VCaP (cell line): ENCODE results near the gene PHKB.

Experiments
- H3K27ac ChIP-seq: fragments of 450-650 bp; 2 replicates; pipeline ENCODE4 v1.5.1; 2017
- TF ChIP-seq, protein P1 (sequence below): fragments of 450-650 bp; conservative IDR thresholded peaks from 2 replicates; pipeline ENCODE4 v1.5.1; 2017; ENCODE audit warnings: mild to moderate bottlenecking, moderate library complexity

PHKB gene

DNA sequence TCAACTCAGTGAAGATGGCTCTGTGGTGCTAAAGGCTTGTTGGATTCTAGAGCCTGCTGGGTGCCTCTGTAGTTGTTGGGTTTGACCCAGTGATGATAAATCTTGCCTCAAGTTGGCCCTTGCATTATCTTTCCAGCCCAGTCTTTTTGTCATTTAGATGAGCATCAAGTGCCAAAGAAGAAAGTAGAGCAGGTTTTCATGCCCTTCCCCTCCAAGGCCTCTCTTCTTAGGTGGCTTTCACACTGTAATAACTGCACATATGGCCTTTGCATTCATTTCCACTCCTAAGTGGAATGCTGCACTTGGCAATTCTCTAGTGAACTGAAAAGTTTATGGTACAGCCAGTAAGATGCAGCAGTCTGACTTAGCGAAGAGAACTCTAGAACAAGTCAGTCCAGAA lies 165.1 kb downstream of the PHKB start:
- TF ChIP-seq, protein P1, sequence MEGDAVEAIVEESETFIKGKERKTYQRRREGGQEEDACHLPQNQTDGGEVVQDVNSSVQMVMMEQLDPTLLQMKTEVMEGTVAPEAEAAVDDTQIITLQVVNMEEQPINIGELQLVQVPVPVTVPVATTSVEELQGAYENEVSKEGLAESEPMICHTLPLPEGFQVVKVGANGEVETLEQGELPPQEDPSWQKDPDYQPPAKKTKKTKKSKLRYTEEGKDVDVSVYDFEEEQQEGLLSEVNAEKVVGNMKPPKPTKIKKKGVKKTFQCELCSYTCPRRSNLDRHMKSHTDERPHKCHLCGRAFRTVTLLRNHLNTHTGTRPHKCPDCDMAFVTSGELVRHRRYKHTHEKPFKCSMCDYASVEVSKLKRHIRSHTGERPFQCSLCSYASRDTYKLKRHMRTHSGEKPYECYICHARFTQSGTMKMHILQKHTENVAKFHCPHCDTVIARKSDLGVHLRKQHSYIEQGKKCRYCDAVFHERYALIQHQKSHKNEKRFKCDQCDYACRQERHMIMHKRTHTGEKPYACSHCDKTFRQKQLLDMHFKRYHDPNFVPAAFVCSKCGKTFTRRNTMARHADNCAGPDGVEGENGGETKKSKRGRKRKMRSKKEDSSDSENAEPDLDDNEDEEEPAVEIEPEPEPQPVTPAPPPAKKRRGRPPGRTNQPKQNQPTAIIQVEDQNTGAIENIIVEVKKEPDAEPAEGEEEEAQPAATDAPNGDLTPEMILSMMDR: no peak

DNA sequence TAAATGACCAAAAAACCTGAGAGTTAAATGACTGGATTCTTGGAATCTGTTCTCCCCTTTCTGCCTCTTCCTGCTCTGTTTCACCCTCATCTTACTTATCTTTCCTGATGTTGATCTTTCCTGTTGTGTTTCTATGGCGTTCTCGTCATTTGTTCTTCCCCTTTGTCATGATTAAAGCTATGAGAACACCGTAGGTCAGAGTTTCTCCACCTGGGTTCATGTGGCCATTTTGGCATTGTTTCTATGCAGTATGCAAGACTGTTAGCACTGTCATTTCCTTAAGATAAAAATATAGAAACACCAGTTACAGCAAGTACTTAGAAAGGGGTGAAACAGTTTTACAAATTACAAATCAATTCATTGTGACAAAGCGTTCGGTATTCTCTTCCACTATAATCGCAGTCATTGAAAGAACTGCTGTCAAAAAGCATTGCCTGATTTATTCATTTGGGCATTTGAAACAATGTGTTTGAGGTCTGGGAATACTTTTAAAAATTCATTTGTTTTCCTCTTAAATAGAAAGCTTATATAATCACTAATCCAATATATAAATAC lies 166.0 kb downstream of the PHKB start:
- TF ChIP-seq, protein P1: no peak
- no peak overlapping the region for H3K27ac ChIP-seq

More for the DNA sequence above, 165.1 kb downstream of the PHKB start:
- no peak overlapping the region for H3K27ac ChIP-seq

DNA sequence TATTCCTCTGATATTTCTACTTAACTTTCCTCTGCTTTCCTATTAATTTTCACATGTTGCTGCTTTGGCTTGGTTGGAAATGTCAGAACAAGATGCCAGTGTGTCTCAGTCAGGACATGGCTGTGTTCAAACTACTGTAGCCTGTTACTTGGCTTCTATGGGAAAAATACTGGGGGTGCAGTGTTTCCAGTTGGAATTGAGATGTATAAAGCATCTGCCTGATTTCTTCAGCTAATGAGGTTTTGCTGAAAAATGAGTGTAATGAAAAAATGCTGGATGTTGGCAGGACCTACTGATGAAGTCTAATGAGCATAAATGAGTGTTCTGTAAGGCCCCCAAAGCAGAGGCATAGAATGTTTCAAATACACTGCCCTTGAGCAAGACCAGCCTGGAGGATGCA lies 166.6 kb downstream of the PHKB start:
- no peak overlapping the region for H3K27ac ChIP-seq
- TF ChIP-seq, protein P1: no peak

DNA sequence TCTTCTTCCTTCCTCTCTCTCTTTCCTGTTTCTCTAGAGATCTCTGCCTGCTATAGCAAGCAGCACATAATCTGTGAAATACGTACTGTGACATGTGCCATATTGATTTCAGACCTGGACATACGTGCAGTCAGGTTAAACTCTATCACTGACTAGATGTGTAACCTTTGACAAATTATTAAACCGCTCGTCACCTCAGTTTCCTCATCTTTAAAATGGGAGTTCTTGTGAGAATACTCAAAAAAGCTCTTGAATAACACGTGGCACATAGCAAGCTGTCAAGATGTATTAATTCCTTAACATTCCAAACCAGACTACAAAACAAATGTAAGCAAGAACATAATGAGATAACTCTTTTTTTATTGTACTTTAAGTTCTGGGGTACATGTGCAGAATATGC lies 170.0 kb downstream of the PHKB start:
- no peak overlapping the region for H3K27ac ChIP-seq
- TF ChIP-seq, protein P1: no peak

DNA sequence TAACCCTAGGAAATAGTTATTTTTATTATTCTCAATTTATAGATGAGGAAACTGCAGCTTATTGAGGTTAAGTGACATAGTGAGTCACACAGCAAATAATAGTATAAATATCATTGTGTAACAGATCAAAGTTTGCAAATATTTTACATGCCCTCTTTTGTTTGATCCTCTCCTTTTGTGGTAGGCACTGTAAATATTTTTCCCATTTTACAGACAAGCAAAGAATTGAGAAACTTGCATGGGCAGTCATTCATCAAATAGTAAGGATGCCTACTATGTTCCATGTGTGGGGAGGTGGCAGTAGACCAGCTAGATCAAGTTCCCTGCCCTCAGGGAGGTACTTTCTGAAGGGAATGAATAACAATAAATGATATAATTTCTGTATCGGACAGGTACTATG lies 173.0 kb downstream of the PHKB start:
- TF ChIP-seq, protein P1: no peak
- no peak overlapping the region for H3K27ac ChIP-seq

DNA sequence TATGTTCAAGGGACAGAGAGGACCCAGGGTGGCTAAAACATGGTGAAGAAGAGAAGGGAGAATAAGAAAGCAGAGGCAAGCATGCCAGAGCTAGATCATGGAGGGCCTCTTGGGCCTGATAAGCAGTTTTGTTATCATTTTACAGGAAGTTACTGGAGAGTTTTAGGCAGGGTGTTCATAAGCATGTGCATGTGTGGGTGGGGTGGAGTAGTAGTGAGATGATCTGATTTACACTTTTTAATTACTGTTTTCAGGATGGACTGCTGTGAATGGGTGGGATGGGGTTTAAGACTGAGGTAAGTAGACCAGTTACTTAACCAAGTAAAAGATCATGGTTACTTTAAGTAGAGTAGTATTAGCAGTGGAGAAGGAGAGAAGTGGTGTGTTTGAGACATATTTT lies 173.6 kb downstream of the PHKB start:
- no peak overlapping the region for H3K27ac ChIP-seq

DNA sequence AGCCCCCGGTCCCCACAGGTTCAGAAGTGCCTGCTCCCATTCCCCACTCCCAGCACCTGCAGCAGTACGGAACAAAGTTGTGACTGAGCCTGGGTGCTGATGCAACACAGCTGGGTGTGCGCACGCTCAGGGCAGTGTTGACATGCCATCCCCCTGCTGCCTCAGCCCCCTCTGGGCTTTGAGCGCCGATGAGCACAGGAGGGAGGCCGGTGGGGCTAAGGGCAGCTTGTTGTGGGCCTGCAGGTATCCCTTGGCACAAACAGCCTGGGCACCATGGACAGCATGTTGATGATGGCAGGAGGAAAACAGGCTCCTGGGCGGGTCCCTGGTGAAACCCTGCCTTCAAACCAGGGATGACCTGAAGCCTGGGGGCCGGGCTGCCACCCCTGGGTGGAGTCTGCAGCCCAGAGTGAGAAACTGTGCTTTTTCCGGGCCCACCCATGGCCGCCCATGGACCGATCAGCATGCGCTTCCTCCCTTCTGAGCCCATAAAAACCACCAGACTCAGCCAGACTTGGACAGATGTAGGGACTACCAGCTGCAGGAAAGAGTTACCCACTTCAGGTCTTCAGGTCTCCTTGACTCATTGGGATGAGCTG lies 175.5 kb downstream of the PHKB start:
- H3K27ac ChIP-seq: no peak overlapping the region
- TF ChIP-seq, protein P1: no peak

More for the DNA sequence above, 173.6 kb downstream of the PHKB start:
- TF ChIP-seq, protein P1: no peak
